OCI-LY7 (cell line): ENCODE results near the gene EXOC6B. TPM values are rescaled to one million over a fixed set of nuclear protein-coding genes. Genes with fewer than 3 reads are reported as not detected.
"Not testable (repeated sequence)": the region's sequence is repeated elsewhere in the genome, so short reads cannot be mapped to it uniquely, and the experiment has no call there.

Source experiments
- BruUV-seq: library from RNA; stranded (reverse); fragments of 400-500 nt; replicated peaks from 2 replicates; lab custom pipeline; 2021; lab: Mats Ljungman, UMichigan
- CTCF ChIA-PET: fragments of 300-600 bp; sonication (Branson Sonifier 250); formaldehyde crosslinking; loops from one replicate; lab custom pipeline; 2022; ENCODE audit warnings: antibody characterized with exemption; ENCODE audit not compliant: unreplicated experiment; lab: Charles Lee
- POLR2A ChIA-PET: fragments of 300-600 bp; sonication (Branson Sonifier 250); formaldehyde crosslinking; loops from one replicate; lab custom pipeline; 2022; ENCODE audit warnings: antibody characterized with exemption; lab: Charles Lee
- DNase-seq: peaks from one replicate; pipeline ENCODE4 v3.0.0-alpha.2; 2015; ENCODE audit warnings: low spot score
- H2AFZ ChIP-seq: fragments of 200-600 bp; sonication (generic), shearing (Covaris generic); 2 replicates; pipeline ENCODE4 v1.6.1; 2014; ENCODE audit warnings: mild to moderate bottlenecking, antibody characterized with exemption, low read length, moderate library complexity
- H3K27ac ChIP-seq: fragments of 200-600 bp; sonication (generic); 2 replicates; pipeline ENCODE4 v1.5.1; 2014; ENCODE audit warnings: mixed run types, low read depth, mild to moderate bottlenecking, moderate library complexity, low read length, inconsistent platforms; ENCODE audit not compliant: poor library complexity, severe bottlenecking
- H3K36me3 ChIP-seq: fragments of 200-600 bp; sonication (generic); 2 replicates; pipeline ENCODE4 v1.6.1; 2014; ENCODE audit warnings: mild to moderate bottlenecking, antibody characterized with exemption, low read length, moderate library complexity, mixed read lengths; ENCODE audit not compliant: insufficient read depth
- H3K4me1 ChIP-seq: fragments of 200-600 bp; sonication (generic); 2 replicates; pipeline ENCODE4 v1.5.1; 2014; ENCODE audit warnings: mild to moderate bottlenecking, low read length; ENCODE audit not compliant: insufficient read depth, poor library complexity, severe bottlenecking
- H3K4me2 ChIP-seq: fragments of 200-600 bp; sonication (generic); 2 replicates; pipeline ENCODE4 v1.6.1; 2014; ENCODE audit warnings: mild to moderate bottlenecking, low read length
- H3K4me3 ChIP-seq: fragments of 200-600 bp; sonication (generic); 2 replicates; pipeline ENCODE4 v1.5.1; 2014; ENCODE audit warnings: mild to moderate bottlenecking, low read depth, low read length; ENCODE audit not compliant: poor library complexity, severe bottlenecking
- H3K79me2 ChIP-seq: fragments of 200-600 bp; sonication (generic); 2 replicates; pipeline ENCODE4 v1.6.1; 2016; ENCODE audit warnings: low read depth, mild to moderate bottlenecking, low read length, moderate library complexity, mixed read lengths; ENCODE audit not compliant: insufficient read depth
- H3K9me2 ChIP-seq: fragments of 200-600 bp; sonication (generic); 2 replicates; pipeline ENCODE4 v1.6.1; 2016; ENCODE audit warnings: mild to moderate bottlenecking, low read length, mixed read lengths; ENCODE audit not compliant: insufficient read depth
- H3K9me3 ChIP-seq: fragments of 200-600 bp; sonication (generic); 2 replicates; pipeline ENCODE4 v1.6.1; 2014; ENCODE audit warnings: mild to moderate bottlenecking, mixed run types, low read length, mixed read lengths
- H4K20me1 ChIP-seq: fragments of 200-600 bp; sonication (generic); 2 replicates; pipeline ENCODE4 v1.6.1; 2014; ENCODE audit warnings: mild to moderate bottlenecking, antibody characterized with exemption, low read length, moderate library complexity, mixed read lengths; ENCODE audit not compliant: insufficient read depth
- CTCF ChIP-seq: fragments of 200-600 bp; sonication (generic); conservative IDR thresholded peaks from 2 replicates; pipeline ENCODE4 v1.5.1; 2014; ENCODE audit warnings: mild to moderate bottlenecking, antibody characterized with exemption, low read length, moderate library complexity, mixed read lengths
- EZH2phosphoT487 ChIP-seq: fragments of 200-600 bp; sonication (generic); IDR thresholded peaks from 2 replicates; pipeline ENCODE4 v1.6.1; 2018; ENCODE audit warnings: low read depth, borderline replicate concordance, mild to moderate bottlenecking, mixed run types, antibody characterized with exemption, low read length, moderate library complexity, mixed read lengths
- intact Hi-C: fragments of 100-400 bp; cut with micrococcal nuclease; formaldehyde crosslinking; loops from one replicate; pipeline ENCODE4 v1.10.0; 2022; ENCODE audit not compliant: unreplicated experiment
- total RNA-seq, 2 experiments: library from RNA; depleted of rRNA in 1 of 2; stranded (reverse); fragments of >200 nt in 1 of 2; shearing (Covaris generic) in 1 of 2; gene quantifications; 2 replicates each; pipeline ENCODE4 v1.2.3, GENCODE V29; 2014 to 2022

Gene EXOC6B
- total RNA-seq, 2 experiments from 2014 or later, result 5.1 TPM; not detected in 1

- TF ChIP-seq CTCF (no peak), EZH2phosphoT487 (no peak)
- H3K9me3 ChIP-seq, result no peaks in the 10 kb centered on the region
- H2AFZ ChIP-seq, result no peak overlapping the region
- H3K9me2 ChIP-seq, result no peaks in the 10 kb centered on the region
- CTCF ChIA-PET, result no interaction called here
- H3K79me2 ChIP-seq, result no peaks in the 10 kb centered on the region
- H3K4me3 ChIP-seq, result no peak overlapping the region
- BruUV-seq, result no TSS peak
- no peaks in the 10 kb centered on the region for H3K36me3 ChIP-seq
- no peak for DNase-seq
- intact Hi-C loops, result no loop called here
- no peak overlapping the region for H3K4me2 ChIP-seq
- no peaks in the 10 kb centered on the region for H3K4me1 ChIP-seq
- POLR2A ChIA-PET, result no interaction called here
- no peaks in the 10 kb centered on the region for H4K20me1 ChIP-seq
- no peak overlapping the region for H3K27ac ChIP-seq
Observed at GRCh38 chr2:72494392-72494791, 331.4 kb downstream of the EXOC6B start.

GRCh38 chr2:72484622-72485021, 341.2 kb downstream of the EXOC6B start:
- H3K36me3 ChIP-seq, H3K9me2 ChIP-seq, CTCF ChIA-PET, H3K4me3 ChIP-seq, intact Hi-C loops, H3K4me2 ChIP-seq, H3K79me2 ChIP-seq, H4K20me1 ChIP-seq, POLR2A ChIA-PET, BruUV-seq, DNase-seq, H2AFZ ChIP-seq, H3K27ac ChIP-seq, H3K4me1 ChIP-seq, H3K9me3 ChIP-seq: not testable (repeated sequence)

GRCh38 chr2:72483346-72483745, 342.5 kb downstream of the EXOC6B start:
- Histone ChIP-seq H3K9me2 (no peaks in the 10 kb centered on the region), H3K27ac (no peak overlapping the region), H3K79me2 (no peaks in the 10 kb centered on the region), H4K20me1 (no peaks in the 10 kb centered on the region), H3K9me3 (no peaks in the 10 kb centered on the region), H3K4me2 (no peak overlapping the region), H3K36me3 (no peaks in the 10 kb centered on the region), H2AFZ (no peak overlapping the region), H3K4me3 (no peak overlapping the region), H3K4me1 (no peaks in the 10 kb centered on the region)
- intact Hi-C loops, result no loop called here
- BruUV-seq, result no TSS peak
- no peak for DNase-seq
- ChIA-PET POLR2A (no interaction called here), CTCF (no interaction called here)
- TF ChIP-seq EZH2phosphoT487, result no peak
- no peak for TF ChIP-seq CTCF
